Measurements from ENCODE around the gene NME8.

NME8 gene

DNA sequence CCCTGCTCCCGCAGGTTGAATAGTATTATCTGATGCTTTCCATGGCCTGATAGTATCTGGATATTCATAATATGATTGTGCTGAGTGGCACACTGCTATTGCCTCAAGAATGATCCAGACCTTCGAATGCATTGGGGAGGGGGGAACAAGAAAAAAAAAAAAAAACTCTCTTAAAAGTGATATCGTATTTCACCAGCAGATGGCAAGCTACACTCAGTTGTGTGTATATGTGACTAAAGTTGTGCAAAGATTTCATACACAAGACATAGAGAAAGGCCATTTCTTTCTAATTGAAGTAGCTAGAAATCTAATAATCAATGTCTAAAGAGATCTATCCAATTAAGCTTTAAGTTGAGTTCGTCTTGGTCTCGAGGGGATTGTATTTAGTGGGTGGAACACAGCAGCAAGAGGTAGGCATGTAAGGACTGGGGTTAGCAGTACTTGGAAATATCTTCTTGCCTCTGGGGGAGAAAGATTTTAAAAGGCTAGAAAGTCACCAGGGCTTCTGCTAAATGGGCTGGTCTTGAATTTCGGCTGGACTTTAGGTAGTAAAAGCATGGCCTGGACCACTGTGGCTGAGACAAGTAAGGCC lies 52.9 kb downstream of the NME8 start:
- no peak for DNase-seq

DNA sequence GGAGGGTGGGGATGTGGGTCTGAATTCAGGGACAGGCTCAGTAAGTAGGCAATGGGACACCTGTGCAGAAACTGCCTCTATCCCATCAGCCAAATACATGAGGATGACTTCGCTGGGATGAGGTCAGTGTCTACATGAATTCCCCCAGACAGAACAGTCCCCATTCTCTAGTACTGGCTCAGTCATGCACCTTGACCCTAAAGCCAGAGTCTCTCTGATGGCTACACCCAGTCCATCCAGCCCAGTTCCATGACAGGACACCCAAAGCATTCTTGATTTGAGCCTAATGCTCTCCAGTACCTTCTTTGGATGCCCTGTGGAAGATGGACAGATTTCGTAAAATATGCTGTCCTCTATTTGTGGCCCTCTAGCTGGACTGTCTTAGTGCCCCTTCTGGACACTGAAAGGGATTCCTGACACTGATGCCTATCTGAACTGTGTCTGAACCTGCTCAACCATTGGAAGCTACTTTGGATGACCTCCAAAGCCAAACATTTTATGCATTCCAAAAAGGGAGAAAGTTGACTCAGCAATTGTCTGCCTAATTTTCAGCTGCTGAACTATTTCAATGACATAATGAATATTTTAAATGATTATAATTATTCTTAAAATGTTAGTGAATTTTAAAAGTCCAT lies 53.6 kb downstream of the NME8 start:
- DNase-seq, result no peak

DNA sequence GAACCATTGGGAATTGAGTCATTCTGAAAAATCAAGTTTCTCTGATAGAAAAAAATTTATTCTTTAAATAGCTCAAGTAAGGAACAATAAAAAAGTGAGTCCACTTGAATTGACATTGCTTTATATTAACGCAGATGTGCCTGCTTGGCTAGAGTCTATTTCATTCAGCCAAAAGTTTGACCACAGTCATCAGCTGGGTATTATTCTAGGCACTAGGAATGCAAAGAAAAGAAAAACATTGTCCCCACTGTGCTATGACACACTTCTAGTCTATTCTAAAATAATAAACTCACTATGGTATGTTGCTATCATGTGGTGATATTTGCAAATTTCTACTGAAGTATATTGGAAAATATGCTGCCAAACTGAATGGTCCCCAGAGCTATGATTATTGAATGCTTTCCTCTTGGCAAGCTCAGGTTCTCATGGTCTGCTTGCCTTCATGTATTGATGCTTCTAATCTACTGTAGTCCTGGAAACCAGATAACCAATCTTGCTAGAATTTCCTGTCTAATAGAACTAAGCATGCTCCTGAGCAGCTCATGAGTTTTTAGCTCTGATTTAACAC lies 59.9 kb downstream of the NME8 start:
- no peak for DNase-seq

DNA sequence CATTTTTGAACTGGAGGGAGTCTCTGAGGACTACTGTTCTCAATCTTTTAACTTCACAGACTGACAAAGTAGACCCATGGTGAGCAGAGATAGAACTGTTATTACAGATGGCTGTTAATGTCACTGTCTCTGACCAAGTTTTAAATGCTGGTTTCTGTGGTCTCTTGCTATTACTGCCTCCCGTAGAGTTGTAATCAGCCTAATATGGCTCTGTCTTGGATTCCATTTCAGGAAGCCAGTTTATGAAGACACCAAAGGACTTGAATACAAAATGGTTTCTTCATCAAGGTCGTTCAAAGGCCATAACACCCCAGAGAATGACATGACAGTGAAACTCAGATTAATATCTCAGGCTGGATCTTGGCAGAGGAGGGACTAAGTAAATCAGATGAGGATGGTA lies 64.4 kb downstream of the NME8 start:
- DNase-seq, result no peak

DNA sequence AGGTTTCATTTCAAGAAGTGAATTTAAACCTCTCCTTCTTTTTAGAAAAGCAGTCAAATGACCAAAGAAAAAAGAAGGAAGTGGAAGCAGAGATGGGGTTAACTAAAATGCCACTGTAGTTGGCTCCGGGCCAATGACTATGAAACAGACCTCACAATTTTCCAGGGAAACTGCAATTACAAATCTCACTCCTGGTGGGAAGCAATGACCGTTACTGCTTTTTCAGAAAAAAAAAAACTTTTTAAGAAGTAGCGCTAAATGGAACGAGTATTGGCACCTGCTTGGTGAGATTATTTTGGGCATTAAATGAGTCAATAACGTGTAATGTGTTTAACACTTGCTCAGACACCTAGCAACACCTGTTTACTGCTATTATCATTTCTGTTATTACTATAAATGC lies 67.0 kb downstream of the NME8 start:
- DNase-seq, result no peak

DNA sequence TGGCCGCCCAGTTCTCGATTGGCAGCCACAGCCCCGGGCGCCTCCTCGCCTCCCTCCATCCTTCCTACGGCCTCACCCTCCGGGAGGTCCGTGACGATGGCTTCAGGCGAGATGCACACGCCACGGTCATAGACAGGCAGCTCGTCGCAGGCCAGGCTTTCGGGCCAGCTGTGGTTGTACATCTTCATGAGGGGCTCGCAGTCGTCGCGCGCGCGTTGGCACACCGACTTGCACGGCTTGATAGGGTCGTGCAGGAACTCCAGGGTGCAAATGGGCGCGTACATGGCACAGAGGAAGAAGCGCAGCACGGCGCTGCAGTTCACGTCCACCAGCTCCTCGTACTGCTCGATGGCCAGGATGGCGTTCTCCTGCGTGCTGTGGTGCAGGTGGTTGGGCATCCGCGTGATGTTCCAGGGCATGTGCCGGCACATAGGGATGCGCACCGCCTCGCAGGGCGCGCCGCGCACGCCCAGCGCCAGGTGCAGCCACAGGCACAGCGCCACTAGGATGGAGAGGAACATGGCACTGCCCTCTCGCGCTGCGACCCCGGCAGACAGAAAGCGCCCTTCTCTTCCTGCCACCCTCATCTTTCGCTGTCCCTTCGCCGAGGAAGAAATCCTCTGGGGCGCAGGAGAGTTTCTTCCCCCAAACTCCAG lies 67.7 kb downstream of the NME8 start:
- DNase-seq, result no peak

DNA sequence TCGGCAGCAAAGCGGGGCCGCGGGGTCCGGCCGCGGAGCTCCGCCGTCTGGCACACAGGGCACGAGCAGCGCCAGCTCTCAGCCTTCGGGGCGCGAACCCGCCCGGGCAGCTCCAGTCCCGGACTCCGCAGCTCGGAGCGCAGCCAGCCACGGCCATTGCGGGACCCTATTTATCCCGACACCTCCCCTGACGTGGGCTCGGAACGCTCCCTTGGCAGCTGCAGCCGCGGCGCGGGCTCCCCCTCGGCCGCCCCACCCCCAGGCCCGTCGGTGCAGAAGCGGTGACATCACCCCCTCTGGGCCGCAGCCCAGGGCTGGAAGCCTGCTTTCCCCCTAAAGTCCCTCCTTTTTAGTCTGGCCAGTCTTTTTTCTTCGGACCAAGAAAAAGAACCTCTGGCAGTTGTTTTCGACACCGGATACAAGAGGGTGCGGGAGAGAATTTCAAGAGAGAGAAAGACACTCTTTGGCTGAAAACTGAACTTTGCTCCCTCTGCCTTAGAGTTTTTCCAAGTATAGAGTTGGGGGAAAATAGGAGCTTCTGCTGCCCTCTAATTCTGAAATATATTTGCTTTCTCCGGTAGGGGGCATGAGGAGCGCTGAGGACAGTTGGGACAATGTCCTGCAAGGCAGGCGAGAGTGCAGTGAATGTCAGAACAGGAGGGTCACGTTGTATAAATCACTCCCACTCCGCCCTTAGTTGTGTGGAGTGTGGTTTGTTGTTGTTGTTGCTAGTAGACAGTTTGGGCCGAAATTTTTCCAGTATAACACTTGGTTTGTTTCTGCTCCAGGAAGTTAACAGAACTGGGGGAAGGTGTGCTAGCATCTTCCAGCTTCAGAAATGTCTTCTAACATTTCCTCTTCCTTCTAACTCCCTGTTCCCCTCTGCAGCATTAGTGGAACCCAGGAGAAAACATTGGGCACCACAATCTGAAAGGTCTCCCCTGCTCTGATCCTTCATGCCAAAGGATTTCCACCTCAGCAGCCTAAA lies 68.6 kb downstream of the NME8 start, which contains the start of gene SFRP4:
TSS of gene SFRP4 (minus strand) at position 145 of the 988 bp plus-strand sequence. CDS start 280 bp downstream, outside the sequence.
- DNase-seq, result no peak

DNA sequence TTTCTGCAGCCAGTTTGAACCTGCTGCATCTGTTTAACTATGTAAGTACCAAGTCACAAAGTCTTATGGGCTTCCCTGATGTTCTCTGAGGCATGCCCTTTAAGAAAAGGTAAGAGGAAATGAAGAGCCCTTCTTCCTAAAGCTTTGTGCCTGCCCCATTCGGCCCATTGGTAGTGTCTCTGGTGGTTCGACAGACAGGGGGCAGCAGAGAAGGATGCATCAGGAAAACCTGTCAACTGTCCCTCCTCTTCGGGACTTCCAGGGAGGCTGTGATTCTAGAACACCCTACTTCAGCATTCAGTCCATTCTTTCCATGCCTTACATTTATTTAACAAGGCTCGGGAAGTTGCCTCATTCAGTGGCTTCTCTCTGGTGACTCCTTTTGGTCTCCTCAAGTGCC lies 70.1 kb downstream of the NME8 start:
- no peak for DNase-seq

DNA sequence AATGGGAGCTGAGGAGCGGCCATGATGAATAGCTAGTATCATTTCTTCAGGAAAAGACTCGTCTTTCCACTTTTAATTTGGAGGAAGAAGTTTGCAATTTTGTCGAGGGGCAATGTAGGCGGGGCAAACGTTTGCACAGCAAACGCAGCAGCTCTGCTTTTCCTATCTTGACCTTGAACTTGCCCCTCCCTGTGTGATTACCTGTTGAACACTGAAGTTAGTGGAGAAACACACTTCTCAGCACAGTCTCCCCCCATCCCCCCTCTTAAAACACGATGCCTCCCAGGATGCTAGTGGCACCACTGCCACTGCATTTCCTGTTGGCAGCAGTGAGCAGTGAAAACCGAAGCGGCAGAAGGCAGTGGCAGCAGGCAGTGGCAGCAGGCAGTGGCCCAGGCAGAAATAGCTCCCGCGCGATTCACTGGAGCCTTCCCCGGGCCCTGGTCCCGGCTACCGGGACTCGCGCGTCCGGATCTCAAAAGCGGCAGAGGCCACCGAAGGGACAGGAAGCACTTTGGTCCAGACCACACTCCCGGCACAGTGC lies 72.0 kb downstream of the NME8 start, which contains the start of gene EPDR1:
TSS of gene EPDR1 (plus strand) at position 336 of the 544 bp plus-strand sequence. CDS start 300 bp downstream, outside the sequence.
- DNase-seq, result no peak

DNA sequence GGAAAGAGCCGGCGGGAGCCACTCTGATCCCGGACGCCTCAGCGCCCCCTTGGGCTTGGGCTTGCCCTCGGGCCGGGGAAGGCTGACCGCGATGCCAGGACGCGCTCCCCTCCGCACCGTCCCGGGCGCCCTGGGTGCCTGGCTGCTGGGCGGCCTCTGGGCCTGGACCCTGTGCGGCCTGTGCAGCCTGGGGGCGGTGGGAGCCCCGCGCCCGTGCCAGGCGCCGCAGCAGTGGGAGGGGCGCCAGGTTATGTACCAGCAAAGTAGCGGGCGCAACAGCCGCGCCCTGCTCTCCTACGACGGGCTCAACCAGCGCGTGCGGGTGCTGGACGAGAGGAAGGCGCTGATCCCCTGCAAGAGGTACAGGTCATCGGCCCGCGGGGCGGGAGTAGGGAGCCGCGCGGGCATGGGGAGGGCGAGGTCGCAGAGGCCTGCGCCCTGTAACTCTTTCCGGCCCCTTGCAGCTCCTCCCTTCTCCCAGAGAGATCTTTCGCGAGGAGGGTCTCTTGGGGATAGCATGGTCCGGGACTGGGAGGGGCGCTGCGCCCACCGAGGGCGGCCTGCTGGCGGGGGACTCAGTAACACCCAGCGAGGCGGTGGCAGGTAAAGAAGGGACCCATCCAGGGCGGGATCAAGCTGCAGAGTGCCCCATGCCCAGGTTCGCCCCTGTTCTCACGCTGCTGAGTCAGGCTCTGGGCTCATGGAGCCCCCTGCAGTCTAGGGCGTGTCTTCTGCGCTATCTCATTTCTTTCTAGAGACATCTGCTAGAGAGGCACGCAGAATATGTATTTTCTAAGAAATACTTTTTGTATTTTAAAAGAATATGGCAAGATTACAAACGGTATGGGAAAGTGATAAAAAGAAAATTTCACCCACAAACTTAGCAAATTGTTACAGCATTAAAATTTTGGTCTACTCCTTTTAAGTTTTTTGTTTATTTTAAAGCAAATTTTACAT lies 72.7 kb downstream of the NME8 start:
- no peak for DNase-seq

DNA sequence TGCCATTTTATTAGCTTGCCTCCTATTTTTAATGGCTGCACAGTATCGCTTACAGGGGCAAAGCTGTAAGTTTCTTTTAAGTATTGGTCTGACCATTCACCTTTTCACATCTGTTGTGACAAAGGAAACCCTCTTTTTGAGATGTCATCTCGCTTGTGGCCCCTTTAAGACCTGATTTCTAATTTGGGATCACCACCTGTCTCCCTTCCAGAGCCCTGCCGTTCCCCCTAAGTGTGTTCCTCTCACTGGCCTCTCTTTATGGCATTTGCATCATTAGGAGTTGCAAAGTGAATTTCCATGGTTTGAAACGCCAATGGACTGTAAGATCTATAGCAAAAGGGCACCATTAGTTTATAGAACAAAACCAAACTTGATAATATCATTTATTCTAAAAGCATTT lies 73.5 kb downstream of the NME8 start:
- no peak for DNase-seq

DNA sequence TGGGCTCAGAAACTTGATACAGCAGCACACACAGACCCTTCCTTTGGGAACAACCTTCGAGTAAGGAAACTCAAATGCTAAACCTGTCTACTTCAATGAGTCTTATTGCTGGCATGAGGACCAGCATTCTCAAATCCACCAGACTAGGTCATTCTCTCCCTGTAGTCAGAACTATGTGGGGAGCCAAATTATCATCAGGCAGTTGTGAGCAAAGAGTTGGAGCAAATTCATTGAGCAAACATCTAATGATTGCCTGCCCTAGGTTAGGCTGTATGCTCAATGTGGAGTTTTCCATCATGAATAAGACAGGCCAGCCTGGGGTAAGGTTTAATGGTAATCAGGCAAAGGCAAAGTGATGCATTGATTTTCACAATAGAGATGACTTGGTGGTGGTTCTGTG lies 75.6 kb downstream of the NME8 start:
- no peak for DNase-seq

DNA sequence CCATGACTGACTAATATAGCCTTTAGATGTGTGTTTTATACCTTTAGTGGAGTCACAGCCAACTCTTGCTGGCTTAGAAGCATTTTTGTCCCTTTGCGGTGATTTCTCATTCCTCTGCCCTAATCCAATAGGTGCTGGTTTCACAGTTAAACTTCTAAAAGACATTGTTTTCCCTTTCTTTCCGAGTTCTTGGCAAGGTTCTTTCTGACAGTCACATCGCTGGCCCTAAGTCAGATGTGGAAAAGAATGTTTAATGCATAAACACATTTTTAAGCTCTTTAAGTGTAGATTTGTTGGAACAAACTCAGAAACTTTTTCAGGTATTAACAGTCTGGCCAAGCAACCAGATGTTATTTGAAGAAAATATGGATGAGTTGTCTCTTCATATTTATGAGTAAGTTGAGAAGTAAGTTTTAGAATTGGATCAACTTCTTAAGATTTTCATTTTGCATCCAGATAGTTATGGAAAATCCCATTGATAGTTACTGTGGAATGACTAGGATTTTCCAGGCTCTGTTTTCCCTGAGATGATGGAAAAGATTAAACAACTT lies 76.2 kb downstream of the NME8 start:
- no peak for DNase-seq

DNA sequence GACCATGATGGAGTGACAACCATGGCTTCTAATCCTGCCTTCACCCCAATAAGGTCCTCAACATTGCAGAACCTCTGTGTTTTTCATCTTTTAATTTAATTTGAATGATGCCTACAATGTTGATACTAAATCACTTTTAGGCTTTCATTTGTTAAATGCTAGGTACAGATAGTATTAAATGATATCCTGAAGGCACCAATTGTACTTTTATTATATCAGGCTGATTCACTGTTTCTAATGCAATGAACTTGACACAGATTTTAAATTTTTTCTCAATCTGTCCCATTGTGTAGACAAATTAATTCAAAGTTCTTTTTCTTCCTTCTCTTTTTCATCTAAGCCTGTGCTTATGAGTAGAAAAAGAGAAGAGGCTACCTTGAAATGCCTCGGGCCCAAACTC lies 77.2 kb downstream of the NME8 start:
- DNase-seq, result no peak

DNA sequence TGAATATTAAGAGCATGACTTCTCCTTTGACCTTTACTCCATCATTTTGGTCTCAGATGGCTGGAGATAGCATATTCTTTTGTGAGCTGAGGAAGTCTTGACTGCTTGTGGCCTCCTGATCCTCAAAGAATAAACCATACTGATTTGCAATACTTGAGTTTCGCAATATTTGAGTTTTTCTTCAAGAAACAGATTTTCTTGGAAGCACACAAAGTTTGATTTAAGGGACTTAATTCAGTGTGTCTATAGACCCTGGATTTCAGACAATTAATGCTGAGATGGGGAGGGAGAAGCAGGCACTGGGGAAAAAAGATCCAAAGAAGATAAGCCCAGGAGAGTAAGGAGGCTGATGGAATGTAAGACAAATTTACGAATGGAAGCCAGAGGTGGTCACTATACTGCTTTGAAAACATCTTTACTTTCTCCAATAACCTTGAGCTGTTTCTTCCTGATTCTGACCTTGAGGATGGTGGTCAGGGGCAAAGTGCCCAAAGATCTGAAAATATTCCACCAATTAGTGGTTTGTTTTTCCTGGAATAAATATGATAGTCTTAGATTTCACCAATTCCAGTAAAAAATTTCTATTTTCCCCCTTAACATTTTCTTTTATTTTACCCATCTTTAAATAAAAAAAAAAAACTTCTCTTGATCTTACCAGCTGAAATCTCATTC lies 79.5 kb downstream of the NME8 start:
- no peak for DNase-seq

DNA sequence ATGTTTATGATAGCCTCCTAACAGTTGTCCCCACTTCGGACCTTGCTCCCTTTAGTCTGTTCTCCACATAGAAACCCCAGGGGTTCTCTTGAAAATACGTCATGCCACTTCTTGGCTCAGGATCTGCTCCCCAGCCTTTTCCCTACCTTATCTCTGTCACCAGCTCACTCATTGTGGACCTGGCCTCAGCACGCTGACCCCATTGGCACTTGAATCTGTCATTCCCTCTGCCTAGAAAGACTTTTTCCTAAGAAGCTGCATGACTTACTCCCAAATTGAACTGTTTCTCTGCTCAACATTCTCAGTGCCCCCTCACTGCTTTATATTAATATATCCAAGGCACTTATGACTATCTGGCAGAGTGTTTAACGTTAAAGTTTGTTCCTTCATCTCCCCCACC lies 80.5 kb downstream of the NME8 start:
- no peak for DNase-seq

DNA sequence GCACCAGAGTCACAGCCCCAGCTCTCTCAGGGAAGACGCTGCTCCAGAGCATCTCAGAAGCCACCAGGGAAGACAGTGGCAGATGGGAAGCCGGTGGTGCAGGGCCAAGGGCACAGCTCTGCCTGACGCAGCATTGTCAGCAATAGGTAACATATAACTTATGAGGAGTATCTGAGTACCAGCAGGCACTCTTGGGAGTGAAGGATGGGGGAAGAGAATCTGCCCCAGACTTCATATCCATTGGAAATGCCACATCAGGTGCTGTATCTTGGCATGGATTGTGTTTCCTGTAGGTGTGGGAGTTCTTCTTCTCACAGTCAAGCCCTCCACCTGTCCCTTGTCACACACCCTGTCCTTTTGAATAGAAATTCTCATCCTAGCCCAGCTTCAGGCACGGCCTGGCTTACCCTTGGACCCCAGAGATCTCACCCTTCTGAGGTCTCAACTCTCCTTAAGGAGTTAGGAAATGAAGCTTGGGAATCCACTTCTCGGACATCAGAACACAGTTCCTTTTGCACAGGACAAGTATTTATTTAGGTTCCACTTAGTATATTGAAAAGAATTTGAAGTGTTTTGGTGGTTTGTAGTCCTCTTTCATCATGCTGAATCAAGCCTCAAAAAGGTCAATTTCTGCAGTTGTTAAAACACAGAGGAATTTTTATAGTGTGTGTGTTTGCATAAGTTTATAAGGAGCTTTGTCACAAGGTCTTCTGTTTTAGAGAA lies 82.0 kb downstream of the NME8 start:
- no peak for DNase-seq

DNA sequence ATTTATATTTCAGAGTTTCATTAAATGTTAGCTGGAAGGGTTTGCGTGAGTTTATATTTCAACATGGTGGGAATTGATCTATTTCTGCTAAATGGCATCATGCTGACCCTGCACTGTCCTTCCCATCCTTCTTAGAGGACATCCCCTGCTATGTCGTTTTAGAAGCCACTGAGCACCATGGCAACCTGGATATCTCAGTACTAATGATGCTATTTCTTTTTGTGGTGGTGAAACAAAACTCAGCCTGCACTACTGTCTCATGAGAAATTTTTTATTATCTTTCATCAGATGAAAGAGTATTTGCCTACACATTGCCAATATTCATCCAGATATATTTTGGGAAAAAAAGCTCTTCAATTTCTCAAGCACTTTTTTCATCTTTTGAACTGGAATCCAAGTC lies 84.1 kb downstream of the NME8 start:
- no peak for DNase-seq

DNA sequence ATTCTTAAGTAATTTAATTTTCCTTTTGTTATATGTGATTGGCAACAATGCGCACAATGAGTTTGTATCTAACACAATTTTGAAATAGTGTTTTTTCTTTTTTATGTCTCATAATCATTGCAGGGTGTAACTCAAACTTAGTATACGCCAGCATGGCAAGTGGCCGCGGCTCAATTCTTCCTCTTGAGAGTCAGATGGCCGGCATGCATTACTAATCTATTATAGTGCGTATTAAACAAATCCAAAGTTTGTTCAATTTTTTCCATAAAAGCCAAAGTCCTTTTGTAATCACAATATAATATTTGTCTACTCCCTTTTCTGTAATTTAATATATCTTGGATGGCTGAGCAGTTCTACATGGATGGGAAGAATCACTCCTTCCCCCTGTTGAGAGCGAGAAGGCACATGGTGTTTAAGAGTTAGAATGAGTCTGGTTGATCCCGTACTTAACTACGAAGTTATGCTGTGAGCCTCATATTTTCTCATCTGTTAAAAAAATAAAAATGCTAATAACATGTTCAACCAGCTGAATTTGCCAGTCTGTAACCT lies 84.7 kb downstream of the NME8 start:
- no peak for DNase-seq
